T-helper 1 cell treated with Interleukin-12 subunit alpha and Interleukin-12 subunit beta and Interleukin-4 antibody, amounts not matched to agents 30 ng/mL and 1 ng/mL, for 36 hours (primary cell): ENCODE results near the gene CCDC88C. TPM values are rescaled to one million over a fixed set of nuclear protein-coding genes. Genes with fewer than 3 reads are reported as not detected.

ENCODE experiments used
- intact Hi-C: fragments of 100-400 bp; cut with micrococcal nuclease; formaldehyde crosslinking; loops from one replicate; pipeline ENCODE4 v1.15.1; 2024
- total RNA-seq: library from RNA; stranded (reverse); gene quantifications from 2 replicates; pipeline ENCODE4 v1.2.3, GENCODE V29; 2022

The CCDC88C gene
- total RNA-seq, 1 donor from 2014 or later, result 196 TPM

DNA sequence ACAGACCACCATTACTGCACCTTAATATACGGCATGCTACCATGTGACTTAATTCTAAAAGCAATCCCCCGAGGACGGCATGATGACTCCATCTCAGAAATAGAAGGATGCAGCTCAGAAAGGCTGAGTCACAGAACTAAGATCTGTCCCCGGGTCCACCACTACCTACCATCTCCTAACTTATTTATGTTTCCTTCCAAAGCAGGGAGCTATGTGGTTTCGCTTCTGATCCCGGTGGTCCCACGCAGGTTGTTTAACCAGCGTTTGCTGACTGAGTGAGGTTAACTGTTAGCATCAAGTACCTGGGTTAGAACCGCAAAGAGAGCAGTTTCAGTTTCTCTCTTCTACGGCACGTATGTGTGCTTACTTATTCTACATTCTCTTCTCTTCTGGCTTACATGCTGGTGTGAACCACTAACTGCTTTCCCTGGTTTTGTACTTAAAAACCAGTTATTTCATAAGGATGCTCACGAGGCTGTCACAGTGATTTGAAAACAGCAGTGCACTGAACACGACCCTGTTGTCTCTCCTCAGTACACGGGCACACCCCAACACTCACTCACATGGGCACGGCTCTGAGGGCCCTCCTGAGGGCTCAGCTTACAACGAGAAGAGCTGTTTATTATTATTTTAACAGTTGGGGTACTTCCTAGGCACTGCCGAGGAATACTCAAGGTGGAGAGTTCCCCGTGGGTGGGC, 66.7 kb downstream of the CCDC88C start:
- intact Hi-C loops, result loop anchor here (1.0 to 2.0 kb wide), 3 partner anchors 46 to 326 kb away; no protein-coding TSS in a partner anchor

DNA sequence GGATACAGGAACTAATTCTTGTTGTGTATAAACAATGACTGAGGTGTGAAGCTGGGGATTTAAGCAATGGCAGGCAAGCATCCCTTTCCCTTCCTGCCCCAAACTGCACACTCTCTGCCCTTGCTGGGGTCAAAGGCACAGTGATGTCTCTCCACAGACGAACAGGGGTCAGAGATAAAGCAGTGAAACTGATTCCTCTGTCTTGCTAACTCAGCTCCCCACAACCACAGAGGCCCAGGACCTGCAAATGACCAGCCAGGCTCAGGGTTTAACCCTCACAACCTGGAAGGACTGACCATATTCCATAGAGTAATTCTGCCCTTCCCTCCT, 67.2 kb downstream of the CCDC88C start:
- intact Hi-C loops, result loop anchor here (2.0 kb wide), 1 partner anchor 326 kb away; no protein-coding TSS in a partner anchor

DNA sequence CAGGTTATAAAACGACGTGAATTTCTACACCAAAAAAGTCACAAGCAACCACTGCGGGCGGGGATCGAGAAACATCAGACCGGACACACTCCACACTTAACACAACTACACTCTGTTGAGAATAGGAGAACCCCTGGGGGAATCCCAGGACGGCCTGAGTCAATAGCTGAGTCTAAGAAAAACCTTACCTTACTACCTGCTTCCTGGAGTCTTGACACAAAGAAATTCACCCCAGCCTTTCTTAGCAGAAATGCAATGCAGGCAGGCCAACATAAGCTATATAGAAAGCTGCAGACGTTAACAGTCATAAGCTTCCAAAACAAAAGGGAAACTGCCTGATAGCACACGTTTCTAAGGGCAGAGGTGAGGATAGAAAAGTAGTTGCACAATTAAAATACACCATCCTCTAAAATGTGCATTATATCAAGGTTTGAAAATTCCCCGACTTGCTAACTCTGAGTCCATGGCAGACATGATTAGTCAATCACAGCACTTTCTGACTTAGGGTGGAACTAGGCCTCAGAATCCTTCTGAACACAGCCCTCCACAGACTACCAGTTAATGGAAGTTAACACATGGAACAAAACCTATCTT, 68.0 kb downstream of the CCDC88C start:
- intact Hi-C loops, result loop anchor here (1.0 to 2.0 kb wide), 8 partner anchors 18 to 517 kb away; no protein-coding TSS in a partner anchor

DNA sequence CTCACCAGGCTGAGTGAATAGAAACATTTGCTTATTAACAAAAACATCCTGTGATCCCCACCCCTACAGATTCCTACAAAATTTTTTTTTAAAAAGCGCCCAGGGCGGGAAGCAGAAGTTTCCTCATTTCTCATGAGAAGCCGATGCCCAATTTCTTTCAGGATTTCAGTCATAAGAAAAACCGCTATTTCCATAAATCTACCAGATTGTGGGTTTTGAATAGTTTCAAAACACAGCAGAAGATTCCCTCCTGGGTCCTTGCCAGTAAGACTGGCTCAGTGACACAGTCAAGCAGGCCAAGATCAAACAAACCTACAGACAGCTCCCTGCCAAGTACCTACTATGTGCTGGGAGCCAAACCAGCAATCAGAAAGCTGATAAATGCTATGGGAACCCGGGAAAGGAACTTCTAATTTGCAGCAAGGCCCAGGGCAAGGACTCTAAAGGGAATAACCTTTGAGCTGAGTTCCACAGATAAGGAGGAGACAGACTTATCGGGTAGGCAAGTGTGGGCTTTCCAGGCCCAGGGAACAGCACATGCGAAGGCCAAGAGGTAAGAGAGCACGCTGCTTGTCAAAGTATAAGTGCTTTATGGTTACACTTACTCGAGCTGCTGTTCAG, 68.7 kb downstream of the CCDC88C start:
- intact Hi-C loops, result loop anchor here (1.0 kb wide), 7 partner anchors 18 to 517 kb away; no protein-coding TSS in a partner anchor

DNA sequence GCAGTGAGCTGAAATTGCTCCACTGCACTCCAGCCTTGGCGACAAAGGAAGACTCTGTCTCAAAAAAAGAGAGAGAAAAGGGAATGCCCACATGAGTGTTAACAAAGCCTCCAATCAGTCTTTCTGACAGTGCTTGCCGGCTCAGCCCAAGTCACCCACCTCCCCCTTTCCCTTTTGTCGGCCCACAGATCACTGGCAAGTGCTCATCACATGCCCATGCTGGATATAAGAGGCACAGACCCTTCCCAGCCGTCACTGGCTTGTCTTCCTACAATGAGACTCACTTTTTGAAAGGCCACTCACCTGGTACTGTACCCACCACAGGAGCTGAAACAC, 70.8 kb downstream of the CCDC88C start:
- intact Hi-C loops, result no loop called here

DNA sequence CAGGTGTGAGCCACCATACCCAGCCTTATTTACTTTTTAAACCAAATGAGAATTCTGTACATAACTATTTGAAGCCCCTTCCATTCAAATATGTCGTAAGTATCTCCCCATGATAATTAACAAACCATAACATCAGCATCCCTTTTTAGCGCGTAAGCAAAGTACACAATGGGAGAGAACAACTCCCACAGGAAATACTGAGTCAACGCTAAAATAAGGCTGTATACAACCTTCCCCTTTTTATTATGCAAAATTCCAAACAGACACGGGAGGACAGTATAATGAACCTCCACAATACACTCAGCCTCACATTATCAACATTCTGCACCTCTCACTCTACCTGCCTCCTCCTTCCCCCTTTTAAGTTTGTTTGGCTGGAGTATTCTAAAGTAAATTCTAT, 73.5 kb downstream of the CCDC88C start:
- intact Hi-C loops, result no loop called here

DNA sequence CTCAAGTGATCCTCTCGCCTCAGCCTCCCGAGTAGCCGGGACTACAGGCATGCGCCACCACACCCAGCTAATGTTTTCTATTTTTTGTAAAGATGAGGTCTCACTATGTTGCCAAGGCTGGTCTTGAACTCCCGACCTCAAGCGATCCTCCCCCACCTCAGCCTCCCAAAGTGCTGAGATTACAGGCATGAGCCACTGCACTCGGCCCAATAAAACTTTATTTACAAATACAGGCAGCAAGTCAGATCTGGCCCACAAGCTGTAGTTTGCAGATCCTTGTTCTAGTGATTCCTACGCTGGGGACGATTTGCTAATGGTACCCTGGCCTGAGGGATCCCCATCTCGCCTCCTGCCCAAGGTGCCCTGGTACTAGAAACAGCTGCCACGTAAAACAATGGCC, 74.6 kb downstream of the CCDC88C start:
- intact Hi-C loops, result no loop called here

DNA sequence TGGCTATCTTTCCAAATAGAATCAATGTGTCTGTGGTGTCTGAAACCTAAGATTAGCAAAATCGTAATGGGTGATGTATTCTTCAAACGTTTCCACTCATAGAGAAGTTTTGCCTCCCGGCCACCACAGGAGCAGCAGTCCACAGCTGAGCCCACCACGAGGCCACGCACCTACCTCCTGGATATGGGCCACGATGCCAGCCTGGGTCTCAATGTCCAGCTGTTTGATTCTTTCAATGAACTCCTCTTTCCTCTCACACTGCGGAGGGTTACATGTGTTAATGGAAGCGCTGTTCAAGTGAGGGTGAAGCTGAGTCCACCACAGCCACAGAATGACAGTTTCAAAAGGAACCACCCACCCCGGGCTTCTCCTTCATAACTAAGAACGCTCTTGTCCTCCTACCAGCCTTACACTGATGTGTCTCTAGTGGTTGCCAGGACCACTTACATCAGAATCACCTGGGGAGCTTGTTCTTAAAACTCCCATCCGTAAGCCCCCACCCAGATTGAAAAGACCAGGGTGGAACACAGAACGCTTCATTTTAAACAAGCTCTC, 75.3 kb downstream of the CCDC88C start:
- intact Hi-C loops, result no loop called here

DNA sequence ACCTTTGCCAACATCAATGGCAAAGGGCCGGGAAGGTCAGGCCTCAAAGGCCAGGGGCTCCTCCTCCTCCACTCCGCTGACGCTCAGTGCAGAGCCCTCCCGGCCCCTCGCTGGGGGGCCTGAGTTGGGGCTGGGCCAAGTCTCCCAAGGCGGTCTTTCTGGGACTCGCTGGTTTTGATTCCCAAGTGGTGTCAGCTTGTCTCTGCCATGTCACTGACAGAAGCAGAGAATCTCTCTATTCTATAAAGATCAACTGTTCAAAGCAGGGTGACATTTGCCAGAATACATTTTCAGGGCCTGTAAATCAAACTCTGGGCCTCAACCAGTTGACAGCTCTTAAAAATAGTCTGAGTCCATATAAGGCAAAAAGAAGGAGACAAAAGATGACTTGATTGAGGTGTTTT, 75.9 kb downstream of the CCDC88C start:
- intact Hi-C loops, result no loop called here

DNA sequence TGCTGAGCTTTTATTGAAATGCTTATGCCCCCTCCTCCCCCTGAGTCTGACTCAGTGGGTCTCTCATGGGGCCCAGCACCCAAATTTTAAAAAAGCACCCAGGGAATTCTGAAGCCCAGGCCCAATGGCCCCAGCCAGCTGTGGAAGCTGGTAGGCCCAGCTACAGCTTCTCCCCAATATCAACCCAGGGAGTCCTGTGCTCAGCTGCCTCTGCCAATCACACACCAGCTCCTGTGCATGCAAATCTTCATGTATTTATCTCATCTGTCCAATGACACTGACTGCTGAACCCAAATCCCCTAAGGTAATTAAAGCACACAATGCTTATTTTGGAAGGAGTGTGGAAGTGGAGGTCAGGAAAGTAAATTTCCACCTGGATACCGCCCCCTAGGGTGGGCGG, 76.3 kb downstream of the CCDC88C start:
- intact Hi-C loops, result no loop called here

DNA sequence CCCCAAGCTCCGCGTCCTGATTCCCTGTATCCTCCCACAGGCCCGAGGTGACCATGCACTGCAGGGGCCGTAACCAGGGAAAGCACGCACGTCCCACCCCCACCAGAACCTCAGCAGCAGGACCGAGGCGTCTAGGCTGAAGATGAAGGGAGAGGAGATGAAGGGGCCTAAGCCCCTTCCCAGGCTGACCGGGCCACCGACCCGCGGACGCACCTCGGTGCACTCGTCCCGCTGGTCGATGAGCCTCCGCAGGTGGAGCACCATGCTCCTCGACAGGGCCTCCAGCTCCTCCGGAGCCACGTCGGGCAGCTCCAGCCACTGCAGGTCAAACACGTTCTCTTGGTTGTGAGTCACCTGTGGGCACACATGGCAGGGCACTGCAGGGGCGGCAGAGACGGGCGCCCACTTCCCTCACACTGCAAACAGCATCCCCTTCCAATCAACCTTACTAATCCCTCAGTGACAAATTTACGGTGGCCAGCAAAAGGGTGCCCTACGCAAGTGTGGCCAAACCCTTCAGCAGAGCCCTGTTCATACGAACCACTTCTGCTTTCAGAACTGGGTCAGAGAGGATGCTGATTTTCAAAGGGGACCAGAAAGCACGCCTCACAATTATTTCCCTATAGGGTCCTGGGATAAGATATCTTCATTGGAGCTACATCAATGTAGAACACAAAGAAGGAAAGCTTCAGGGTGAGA, 77.8 kb downstream of the CCDC88C start:
- intact Hi-C loops, result no loop called here

DNA sequence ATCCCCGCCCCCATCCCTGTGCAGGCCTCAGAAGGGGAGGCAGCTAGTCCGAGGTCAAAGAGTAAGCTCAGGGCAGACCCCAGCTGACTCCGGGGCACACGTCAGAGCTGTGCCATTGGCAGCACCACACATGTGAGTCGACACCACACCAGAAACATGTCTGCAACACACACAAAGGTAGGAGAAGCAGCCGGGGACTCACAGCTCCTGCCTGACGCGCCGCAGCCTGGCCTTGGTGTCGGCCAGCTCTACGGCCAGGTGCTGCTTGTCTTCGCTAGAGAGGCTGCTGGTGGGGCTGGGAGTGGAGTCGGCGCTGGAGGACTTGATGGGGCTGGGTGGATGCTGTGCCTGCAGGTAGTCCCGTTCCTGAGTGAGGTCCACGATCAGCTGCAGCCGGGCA, 78.5 kb downstream of the CCDC88C start:
- intact Hi-C loops, result no loop called here

DNA sequence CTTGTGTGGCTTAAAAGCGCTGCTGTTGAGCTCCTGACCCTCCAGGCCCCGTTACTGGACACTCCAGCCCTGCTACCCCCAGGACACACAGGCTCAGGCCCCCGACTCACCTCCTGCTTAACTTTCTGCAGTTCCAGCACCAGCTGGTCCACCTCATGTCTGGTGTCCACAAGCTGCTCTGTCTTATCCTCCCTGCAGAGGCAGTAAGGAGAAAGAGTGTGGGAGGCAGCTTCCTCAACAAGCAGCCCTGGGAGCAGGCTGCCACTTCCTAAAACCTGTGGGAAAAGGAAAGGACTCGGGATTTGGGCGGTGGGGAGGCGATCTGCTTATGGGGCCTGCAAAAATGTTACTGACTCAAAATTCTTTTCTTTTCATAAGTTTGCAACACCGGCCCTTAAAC, 79.2 kb downstream of the CCDC88C start:
- intact Hi-C loops, result no loop called here

DNA sequence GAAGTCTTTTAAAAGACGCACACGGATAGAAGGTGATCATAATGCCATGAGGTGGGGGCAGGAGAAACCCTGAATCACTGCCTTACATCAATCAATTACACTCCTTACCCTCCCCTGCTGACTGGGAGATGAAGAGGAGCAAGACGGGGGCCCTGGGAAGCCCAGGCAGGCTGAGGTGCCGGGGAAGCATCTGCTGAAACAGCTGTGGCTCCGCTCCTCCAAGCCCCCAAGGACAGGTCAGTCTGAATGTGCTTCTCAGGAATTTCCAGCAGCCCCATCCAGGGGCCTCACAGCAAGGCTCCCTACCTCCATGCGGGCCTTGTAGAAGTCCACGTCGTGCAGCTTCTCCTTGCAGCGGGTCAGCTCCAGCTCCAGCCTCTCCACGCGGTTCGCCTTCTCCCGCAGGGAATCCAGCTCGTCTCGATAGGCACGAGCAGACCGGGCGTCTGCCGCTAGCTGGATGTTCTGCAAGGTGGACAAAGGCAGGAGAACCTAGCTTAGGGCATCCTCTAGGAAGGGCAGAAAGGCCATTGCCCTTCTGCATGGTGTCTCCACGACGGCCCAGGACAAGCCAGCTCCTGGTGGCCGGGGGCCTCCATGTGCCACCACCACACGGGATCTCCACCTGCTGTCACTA, 79.8 kb downstream of the CCDC88C start:
- intact Hi-C loops, result no loop called here

DNA sequence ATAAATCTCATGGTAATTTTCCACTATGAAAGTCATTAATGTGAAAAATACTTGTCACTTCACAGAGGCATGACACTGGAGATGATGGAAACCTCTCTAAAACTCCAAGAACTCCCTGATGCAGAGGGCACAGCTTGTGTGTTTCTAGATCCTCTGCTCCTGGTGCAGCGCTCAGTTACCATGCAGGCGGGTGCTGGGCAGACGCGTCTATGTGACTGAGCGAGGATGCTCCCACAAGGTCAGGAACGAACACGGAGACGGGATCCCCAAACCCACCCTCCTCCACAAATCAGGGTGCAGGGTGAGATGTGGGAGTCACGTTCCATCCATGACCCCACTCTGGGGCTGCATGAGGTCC, 81.5 kb downstream of the CCDC88C start:
- intact Hi-C loops, result no loop called here

DNA sequence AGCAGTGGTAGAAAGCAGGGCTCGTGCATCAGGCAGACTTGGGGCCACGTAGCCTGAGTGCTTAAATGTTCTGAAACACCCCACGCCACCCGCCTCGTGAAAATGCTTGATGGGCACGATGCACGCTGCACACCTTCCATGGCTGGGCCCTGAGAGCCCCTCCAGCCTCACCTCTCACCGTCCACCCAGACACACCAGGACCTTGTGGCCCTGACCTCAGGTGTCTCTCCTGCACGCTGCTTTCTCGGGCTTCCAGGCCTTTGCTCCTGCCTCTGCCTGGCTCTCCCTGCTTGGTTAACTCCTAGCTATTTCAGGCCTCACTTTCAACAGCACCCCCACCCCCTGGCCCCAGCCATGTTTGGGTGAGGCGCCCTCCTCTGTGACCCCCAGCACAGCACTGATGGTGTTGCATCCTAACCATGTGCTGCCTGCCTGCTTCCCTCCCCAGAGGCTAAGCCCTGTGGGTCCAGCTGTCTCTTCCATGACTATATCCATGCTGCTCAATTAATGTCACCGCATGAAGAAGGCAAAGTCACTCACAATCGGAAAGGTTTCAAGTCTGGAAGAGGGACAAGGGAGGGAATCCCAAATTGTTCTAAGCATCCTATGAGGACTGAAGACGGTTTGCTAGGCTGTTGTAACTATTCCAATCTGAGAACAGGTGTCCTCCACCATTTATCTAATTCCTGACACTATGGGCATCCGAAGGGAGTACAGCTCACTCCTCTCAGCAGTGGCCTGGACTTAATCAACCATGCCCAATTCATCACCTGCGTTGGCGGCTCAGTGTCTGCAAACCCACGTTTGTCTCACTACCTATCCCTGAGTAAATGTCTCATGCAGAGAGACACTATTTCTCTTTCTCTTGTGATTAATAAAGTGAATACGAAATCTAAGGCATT, 82.2 kb downstream of the CCDC88C start:
- intact Hi-C loops, result no loop called here

DNA sequence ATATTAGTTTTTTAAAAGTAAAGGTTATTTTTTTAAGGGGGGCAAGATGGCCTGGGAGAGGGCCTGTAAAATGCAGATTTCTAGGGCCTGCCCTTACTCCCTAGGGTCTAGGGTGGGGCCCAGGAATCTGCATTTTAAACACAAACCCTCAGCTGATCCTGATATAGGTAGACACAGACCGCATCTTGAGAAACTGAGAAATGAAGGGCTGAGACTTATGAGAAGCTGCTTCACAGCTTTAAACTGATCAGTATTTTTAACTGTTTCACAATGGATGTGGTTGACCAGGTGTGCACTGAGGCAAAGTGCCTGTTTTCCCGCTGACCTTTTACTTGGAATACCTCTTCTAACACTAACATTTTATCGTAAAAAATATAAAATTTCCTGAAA, 84.0 kb downstream of the CCDC88C start:
- intact Hi-C loops, result no loop called here

DNA sequence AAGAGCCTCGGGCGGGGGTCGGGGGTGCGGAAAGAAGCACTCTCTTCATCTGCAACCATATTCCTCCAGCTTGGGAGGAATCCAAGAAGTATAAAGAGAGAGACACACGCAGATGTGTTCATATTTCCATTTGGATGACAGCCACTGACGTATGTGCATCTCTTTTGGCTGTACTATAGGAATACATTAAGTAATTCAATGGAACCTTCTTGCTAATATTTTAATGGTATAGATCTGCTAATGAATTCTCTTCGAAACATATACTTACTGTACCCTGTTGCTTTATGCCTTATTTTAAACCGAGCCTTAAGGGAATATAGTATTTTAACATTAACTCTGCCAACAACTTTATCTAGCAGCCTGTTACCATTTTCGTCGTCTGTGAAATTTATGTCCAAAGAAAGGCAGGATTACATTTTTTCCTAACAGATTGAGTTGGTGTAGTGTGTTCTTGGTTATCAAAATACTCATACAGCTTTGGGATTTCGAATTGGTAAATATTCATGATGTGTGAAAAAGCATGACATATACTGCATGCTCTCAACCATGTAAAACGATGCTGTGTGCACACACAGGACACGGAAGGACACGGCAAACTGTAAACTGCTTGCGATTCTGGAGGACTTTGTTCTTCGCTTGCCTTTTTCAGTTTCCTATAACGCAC, 84.5 kb downstream of the CCDC88C start:
- intact Hi-C loops, result no loop called here

DNA sequence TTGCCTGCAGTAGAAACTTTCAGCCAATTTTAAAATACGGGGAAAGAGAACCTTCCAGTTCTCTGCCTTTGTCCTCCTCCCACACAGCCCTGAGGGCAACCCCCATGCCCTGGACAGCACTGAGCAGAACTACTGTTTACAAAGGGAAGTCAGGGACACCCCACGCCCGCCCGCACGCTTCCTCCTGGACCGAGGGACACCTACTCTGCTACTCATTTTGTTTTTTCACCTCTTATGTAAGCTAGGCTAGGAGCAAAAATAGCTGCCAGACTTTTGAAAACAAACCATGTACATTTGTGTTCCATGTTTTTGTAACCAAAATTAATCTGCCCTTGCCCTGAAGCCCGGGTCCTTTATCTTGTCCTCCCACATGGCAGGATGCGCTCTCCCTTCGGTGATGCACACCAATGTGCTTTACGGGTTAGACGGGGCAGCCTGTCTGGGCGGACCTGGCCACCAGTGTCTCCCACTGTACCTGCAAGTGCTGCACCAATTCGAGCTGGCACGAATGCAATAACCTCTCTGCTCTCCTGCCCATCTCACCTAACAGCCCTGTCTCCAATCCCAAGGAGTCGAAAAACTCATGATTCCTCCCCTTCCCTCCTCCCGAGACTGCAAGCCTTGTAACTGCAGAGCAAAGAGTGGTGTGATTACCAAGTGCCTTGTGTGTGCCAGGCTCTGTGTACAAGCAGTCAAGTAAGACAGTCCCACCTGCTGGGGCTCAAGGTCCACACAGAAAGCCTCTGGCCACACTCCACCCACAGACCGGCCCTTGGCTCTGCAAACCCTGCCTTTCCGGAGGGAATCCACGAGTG, 85.2 kb downstream of the CCDC88C start:
- intact Hi-C loops, result no loop called here
